ENCODE results near the gene ESAM. TPM values are rescaled to one million over a fixed set of nuclear protein-coding genes. Genes with fewer than 3 reads are reported as not detected.

Gene ESAM
- total RNA-seq, 3 donors from 2014 or later (not counting 1 experiment from before 2014, with no cell fraction given): 1.2 to 2.2 (median 1.5) TPM

GRCh38 chr11:124752471-124753102 lies 9.5 kb downstream of the ESAM start:
- Mint-ChIP-seq H3K27ac (no peak overlapping the region), H3K4me3 (no peak overlapping the region), H3K27me3 (ENCODE audit: low read depth in 2 of 2) (peaks cover 28 to 32% of the 10 kb centered on the region in 2 donors), H3K36me3 (no peaks in the 10 kb centered on the region), H3K4me1 (no peaks in the 10 kb centered on the region), H3K9me3 (no peaks in the 10 kb centered on the region)
- Histone ChIP-seq H3K36me3 (ENCODE audit: control insufficient read depth, insufficient read depth, low read length) (no peaks in the 10 kb centered on the region), H3K9me3 (ENCODE audit: control insufficient read depth, insufficient read depth, low read length) (no peaks in the 10 kb centered on the region), H3K4me3 (ENCODE audit: low read length) (no peak overlapping the region), H3K4me1 (ENCODE audit: control insufficient read depth, insufficient read depth, low read length) (peaks cover 15% of the 10 kb centered on the region), H3K27me3 (ENCODE audit: control insufficient read depth, insufficient read depth, low read length) (no peaks in the 10 kb centered on the region), H3K27ac (ENCODE audit: low read length) (no peak overlapping the region)
- intact Hi-C loops (cut with micrococcal nuclease): no loop called here
- no peak for TF ChIP-seq CTCF (IDR thresholded peaks at IDR 0.05)
- DNase-seq (no peak), ATAC-seq (no peak)
- WGBS (ENCODE audit: insufficient coverage): 45% methylated on average over 8 of the region's 10 CpGs

- no peaks in the 10 kb centered on the region for H3K27me3 ChIP-seq (ENCODE audit: control insufficient read depth, insufficient read depth, low read length)
- H3K4me3 ChIP-seq (ENCODE audit: low read length): no peak within 1 kb of the TSS
- no peaks in the 10 kb centered on the region for H3K9me3 ChIP-seq (ENCODE audit: control insufficient read depth, insufficient read depth, low read length)
- no peak for TF ChIP-seq CTCF (IDR thresholded peaks at IDR 0.05)
- no peak within 1 kb of the TSS for H3K27ac ChIP-seq (ENCODE audit: low read length)
- Mint-ChIP-seq H3K4me3 (no peak within 1 kb of the TSS), H3K4me1 (no peaks in the 10 kb centered on the region), H3K27ac (no peak within 1 kb of the TSS), H3K36me3 (no peaks in the 10 kb centered on the region), H3K27me3 (ENCODE audit: low read depth in 2 of 2) (peaks cover 21 to 27% of the 10 kb centered on the region in 2 donors), H3K9me3 (no peaks in the 10 kb centered on the region)
- DNase-seq (no peak), ATAC-seq (no peak)
- intact Hi-C loops (cut with micrococcal nuclease): no loop called here
- WGBS (ENCODE audit: insufficient coverage): 79% methylated on average over 42 of the region's 42 CpGs
- no peaks in the 10 kb centered on the region for H3K36me3 ChIP-seq (ENCODE audit: control insufficient read depth, insufficient read depth, low read length)
- peaks cover 18% of the 10 kb centered on the region for H3K4me1 ChIP-seq (ENCODE audit: control insufficient read depth, insufficient read depth, low read length)
Observed at GRCh38 chr11:124751741-124752470, 10.2 kb downstream of the ESAM start, which contains the start of gene VSIG2. Gene VSIG2, minus strand, starts transcription at chr11:124752255. Its CDS starts 118 bp downstream, at chr11:124752137.

- WGBS (ENCODE audit: insufficient coverage): 85% methylated on average over 11 of the region's 11 CpGs
- H3K4me3 ChIP-seq (ENCODE audit: low read length): no peak overlapping the region
- ATAC-seq (no peak), DNase-seq (no peak)
- Mint-ChIP-seq H3K9me3 (no peaks in the 10 kb centered on the region), H3K27ac (no peak overlapping the region), H3K4me1 (peaks cover 0 to 5% of the 10 kb centered on the region in 2 donors), H3K4me3 (no peak overlapping the region), H3K36me3 (no peaks in the 10 kb centered on the region), H3K27me3 (ENCODE audit: low read depth in 2 of 2) (peaks cover 16 to 24% of the 10 kb centered on the region in 2 donors)
- H3K27ac ChIP-seq (ENCODE audit: low read length): no peak overlapping the region
- no peaks in the 10 kb centered on the region for H3K36me3 ChIP-seq (ENCODE audit: control insufficient read depth, insufficient read depth, low read length)
- no peaks in the 10 kb centered on the region for H3K27me3 ChIP-seq (ENCODE audit: control insufficient read depth, insufficient read depth, low read length)
- intact Hi-C loops (cut with micrococcal nuclease): no loop called here
- H3K4me1 ChIP-seq (ENCODE audit: control insufficient read depth, insufficient read depth, low read length): peaks cover 23% of the 10 kb centered on the region
- no peak for TF ChIP-seq CTCF (IDR thresholded peaks at IDR 0.05)
- no peaks in the 10 kb centered on the region for H3K9me3 ChIP-seq (ENCODE audit: control insufficient read depth, insufficient read depth, low read length)
Observed at GRCh38 chr11:124751391-124751740, 10.7 kb downstream of the ESAM start.
